NCI-H2196 (cell line): ENCODE data around the gene NOTCH2.
A peak's percentile ranks its signal among the peaks of the same experiment; 100 is the strongest.

ENCODE experiments used
- DNase-seq: peaks from one replicate; lab custom pipeline; 2025; ENCODE audit not compliant: unreplicated experiment; lab: John Stamatoyannopoulos, UW

Gene NOTCH2

GRCh38 chr1:119882132-119883049 is 187.1 kb downstream of the NOTCH2 start:
- DNase-seq: no peak

GRCh38 chr1:119879510-119880434 is 189.7 kb downstream of the NOTCH2 start:
- no peak for DNase-seq

- DNase-seq: peak; percentile 1
These were observed 191.3 kb downstream of the NOTCH2 start for GRCh38 chr1:119878171-119878570.

- no peak for DNase-seq
These were observed 195.3 kb downstream of the NOTCH2 start for GRCh38 chr1:119874186-119874585.

- no peak for DNase-seq
These were observed 196.1 kb downstream of the NOTCH2 start for GRCh38 chr1:119873135-119874015.

- no peak for DNase-seq
These were observed 197.6 kb downstream of the NOTCH2 start for GRCh38 chr1:119871881-119872280.

- peak; percentile 72 for DNase-seq
These were observed 198.4 kb downstream of the NOTCH2 start for GRCh38 chr1:119870917-119871596.

- DNase-seq: no peak
These were observed 199.5 kb downstream of the NOTCH2 start for GRCh38 chr1:119869995-119870394.

- no peak for DNase-seq
These were observed 201.3 kb downstream of the NOTCH2 start for GRCh38 chr1:119868176-119868575.

GRCh38 chr1:119866451-119866850 is 203.0 kb downstream of the NOTCH2 start:
- DNase-seq: no peak

GRCh38 chr1:119865627-119866026 is 203.8 kb downstream of the NOTCH2 start:
- no peak for DNase-seq

- no peak for DNase-seq
These were observed 207.2 kb downstream of the NOTCH2 start for GRCh38 chr1:119862276-119862675.
